Measurements from ENCODE around the gene KNOP1.

KNOP1 gene

DNA sequence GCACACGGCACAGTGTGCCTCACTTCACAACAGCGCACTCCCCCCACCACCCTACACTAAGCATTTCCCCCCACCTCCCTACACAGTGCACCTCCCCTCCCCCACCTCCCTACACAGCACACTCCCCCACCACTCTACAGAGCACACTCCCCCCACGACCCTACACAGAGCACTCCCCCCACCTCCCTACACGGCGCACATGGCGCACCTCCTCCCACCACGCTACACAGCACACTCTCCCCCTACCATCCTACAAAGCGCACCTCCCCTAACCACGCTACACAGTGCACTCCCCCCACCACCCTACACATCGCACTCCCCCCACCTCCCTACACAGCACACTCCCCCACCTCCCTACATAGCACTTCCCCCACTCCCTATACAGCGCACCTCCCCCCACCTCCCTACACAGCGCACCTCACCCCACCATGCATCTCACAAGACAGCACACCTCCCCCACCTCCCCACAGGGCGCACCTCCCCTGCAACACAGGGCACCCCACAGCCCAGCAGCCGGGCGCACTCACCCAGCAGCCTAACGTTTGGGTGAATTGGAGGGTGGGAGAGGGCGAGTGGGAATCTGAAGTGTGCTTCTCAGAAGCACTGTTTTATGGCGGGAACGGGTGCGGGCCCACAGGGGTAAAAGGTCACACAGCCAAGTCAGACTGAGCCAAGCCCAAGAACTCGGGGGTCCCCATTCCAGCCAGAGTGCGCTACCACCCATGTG is 10.3 kb downstream of the KNOP1 start:
- no peak for DNase-seq (ENCODE audit: low read depth in 2 of 2)

- no peak for DNase-seq (ENCODE audit: low read depth in 2 of 2)
These were observed 11.2 kb downstream of the KNOP1 start for GRCh38 chr16:19706846-19707245.

GRCh38 chr16:19705843-19706242 is 12.2 kb downstream of the KNOP1 start:
- DNase-seq (ENCODE audit: low read depth in 2 of 2), result no peak

DNA sequence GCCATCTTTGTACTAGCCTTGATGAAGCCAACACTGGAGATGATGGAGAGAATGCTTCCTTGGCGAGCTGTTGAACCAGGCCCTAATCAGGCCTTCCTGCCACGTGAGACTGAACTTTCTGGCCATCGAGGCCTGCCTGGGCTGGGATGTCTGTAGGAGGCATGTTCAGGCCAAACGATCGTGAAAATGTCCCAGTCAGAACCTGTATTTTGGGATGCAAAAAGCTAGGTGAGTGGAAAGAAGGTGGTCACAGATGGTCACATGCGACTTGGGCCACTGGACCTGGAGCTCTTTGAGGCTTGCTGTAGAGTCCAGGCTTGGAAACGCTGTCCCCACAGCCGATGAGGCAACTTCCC is 12.9 kb downstream of the KNOP1 start:
- no peak for DNase-seq (ENCODE audit: low read depth in 2 of 2)

- DNase-seq (ENCODE audit: low read depth in 2 of 2), result no peak
These were observed 13.5 kb downstream of the KNOP1 start for GRCh38 chr16:19704321-19705145.

- DNase-seq (ENCODE audit: low read depth in 2 of 2), result no peak
These were observed 14.7 kb downstream of the KNOP1 start for GRCh38 chr16:19703172-19703889.

- no peak for DNase-seq (ENCODE audit: low read depth in 2 of 2)
These were observed 16.9 kb downstream of the KNOP1 start for GRCh38 chr16:19701091-19701490.

DNA sequence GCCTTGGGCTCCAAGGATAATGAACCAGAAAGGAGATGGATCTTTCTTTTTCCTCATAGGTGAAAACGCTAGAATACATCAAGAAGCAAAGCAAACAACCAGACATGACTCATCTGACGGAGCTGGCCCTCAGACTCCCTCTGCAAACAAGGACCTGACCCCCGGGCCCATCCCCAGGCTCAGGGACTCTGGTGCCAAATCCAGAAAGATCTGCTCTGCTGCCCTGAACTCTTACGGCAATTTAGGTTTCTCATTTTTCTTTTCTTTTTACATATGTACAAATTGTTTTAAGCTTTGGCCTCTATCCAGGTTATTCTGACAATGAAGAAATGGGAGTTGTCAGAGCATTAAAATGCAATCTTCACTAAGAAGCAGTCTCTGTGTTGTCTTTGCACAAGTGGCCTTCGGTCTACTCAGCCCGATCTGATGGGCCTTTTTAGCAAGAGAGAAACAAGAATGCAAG is 17.7 kb downstream of the KNOP1 start:
- DNase-seq (ENCODE audit: low read depth in 2 of 2), result no peak

- DNase-seq (ENCODE audit: low read depth in 2 of 2), result no peak
These were observed 18.6 kb downstream of the KNOP1 start for GRCh38 chr16:19699472-19699871.

DNA sequence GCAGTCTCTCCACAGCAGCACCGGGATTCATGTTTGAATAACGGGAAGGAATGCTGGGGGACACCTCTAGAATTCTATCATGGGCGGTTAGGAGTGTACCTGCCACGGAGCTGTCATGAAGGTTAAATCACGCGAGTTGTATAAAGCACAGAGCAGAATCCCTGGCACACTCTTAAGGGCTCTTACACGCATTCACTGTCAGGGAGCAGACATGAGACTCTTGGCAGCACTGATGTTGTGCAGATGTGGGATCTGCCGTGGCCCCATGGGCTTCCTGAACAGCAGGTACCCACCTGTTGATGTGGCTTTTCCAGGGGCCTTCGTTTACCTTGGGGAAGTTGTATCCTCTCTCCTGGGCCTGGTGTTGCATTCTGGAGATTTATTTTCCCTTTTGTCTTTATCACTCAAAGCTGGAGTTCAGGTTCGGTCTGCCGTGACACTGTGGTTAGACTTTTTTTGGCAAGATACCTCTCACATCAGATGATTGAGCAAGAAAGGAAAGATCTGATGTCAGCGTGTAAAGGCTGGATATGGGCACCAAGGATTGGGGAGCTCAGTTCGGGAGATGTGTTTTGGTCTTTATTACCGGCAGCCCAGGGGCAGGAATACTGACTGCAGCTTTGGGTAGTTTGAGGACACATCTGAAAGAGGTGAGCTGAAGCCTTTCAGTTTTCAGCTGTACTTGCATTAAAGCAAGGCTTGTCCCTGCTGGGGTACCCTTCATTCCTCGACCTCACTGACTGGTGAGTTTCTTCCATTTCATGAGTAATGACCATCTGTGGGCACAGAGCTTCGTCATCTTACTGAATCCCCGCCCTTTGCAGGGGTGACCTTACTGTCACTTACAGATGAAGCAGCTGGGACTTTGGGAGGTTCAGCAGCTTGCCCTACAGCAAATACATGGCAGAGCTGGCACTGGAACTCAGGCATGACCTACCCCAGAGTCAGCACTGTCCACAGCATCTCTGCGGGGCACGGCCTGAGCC is 19.3 kb downstream of the KNOP1 start:
- no peak for DNase-seq (ENCODE audit: low read depth in 2 of 2)

DNA sequence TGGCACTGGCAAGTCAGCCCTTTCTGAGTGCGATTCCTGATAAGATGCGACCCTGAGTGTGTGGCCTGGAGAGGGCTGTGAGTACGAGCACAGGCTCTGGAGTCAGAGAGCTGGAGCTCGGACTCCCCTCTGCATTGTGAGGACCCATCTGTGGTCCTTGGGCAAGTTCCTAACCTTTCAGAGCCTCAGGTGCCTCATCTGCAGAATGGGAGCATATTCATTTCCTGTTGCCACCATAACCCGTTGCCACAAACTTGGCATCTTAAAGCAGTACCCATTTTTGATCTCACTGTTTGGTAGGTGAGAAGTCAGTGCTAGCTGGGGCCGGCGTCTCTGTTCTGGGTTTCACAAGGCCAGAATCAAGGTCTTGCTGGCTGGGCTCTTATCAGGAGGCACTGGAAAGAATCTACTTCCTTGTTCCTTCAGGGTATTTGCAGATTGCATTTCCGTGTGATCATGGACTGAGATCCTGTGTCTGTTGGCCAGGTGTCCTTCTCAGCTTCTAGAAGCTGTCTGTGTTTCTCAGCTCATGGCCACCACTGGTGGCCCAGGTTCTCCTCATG is 20.2 kb downstream of the KNOP1 start:
- no peak for DNase-seq (ENCODE audit: low read depth in 2 of 2)

DNA sequence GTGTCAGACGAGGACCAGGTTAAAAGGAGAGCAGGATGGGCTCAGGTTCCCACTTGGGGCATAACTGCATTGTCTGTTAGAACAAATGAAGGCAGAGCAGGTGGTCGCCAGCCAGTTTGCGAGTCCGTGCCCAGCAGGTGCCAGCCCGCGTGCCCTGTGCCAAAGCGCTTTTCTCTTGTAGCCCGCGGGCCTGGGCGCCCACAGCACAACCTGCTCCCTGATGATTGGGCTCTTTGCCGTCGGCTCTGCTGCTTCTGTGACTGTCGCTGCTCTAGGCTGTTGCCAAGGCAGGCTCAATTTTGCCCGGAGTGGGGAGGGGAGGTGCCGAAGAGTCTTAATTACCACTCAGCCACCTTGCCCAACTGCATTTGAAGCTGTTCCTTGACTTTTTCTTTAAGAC is 21.1 kb downstream of the KNOP1 start:
- DNase-seq (ENCODE audit: low read depth in 2 of 2), result no peak

DNA sequence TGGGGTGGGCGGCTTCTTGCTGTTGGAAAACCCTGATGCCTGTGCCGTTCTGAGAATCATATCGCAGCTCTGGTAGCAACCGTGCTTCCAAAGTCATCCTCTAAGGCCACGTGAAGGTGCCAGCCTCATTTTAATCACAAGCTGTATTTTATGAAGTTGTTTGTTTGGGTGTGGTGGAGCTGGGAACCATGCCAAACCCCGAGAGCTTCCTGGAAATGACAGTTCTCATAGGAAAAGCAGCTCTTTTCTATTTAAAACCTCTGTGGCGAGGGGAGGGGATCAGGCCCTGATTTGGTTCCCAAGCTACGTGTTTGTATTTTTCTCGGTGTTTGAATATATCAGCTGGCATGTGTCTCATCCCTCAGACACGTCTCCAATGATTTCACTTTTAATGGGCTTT is 21.7 kb downstream of the KNOP1 start:
- no peak for DNase-seq (ENCODE audit: low read depth in 2 of 2)

DNA sequence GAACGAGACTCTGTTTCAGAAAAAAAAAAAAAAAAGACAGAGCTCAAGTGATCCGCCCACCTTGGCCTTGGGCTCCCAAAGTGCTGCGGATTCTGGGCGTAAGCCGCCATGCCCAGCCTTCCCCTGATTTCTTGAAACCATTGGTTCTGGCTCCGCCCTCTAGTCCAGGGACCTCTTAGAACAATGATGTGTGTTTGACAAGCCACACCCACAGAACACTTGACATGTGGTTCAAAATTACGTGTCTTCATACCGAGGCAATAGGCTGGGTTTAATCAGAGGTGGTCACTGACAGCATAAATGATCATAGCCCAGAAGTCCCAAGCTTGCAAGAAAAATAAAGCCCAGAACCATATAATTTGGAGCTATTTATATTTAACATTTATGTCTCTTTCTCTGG is 23.0 kb downstream of the KNOP1 start:
- no peak for DNase-seq (ENCODE audit: low read depth in 2 of 2)

- DNase-seq (ENCODE audit: low read depth in 2 of 2), result no peak
These were observed 26.8 kb downstream of the KNOP1 start for GRCh38 chr16:19691161-19691711.

GRCh38 chr16:19690196-19690595 is 27.8 kb downstream of the KNOP1 start:
- DNase-seq (ENCODE audit: low read depth in 2 of 2), result no peak

GRCh38 chr16:19689342-19689741 is 28.7 kb downstream of the KNOP1 start:
- no peak for DNase-seq (ENCODE audit: low read depth in 2 of 2)

DNA sequence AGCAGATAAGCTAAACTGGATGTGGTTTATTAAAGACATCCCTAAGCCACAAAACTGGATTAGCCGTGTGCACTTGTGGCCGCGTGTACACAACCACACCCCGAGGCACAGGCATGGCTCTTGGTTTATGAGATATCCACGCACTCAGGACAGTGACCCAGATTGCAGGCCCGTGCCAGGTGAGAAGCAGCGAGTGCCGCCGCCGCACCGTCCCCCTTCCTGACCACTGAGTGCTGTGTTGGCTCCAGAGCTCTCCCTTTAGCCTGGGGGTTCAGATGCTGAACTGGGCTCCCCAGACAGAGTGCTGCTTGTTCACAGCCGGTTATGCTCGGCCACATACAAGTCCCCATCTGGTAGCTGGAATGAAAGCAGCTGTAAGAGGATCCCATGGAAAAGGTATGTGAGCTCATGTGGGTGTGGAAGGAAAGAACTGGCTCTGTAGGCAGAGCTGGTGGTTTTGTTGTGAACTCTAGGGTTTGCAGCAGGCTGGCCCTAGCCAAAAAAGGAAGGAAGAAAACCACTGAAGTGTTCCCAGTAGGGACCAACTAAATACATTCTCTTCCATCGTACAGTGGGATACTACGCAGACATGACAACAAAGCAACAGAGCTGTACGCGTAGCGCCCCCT is 29.5 kb downstream of the KNOP1 start:
- no peak for DNase-seq (ENCODE audit: low read depth in 2 of 2)

GRCh38 chr16:19687279-19687678 is 30.7 kb downstream of the KNOP1 start:
- no peak for DNase-seq (ENCODE audit: low read depth in 2 of 2)

DNA sequence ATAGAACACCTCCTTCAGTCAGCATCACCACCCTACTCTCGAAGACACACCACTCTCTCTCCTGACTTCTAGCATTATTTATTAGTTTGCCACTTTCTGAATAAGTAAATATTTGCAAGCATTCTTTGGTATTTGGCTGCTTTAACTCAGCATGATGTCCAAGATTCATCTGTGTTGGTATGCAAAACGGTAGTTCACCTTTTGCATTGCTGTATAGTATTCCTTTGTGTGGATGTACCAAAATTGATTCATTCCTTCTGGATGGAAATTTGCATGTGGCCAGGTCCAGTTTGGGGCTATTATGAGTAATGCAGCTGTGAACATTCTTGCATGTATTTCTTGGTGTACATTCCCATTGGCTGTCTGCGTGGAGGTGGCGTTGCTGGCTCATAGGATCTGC is 32.9 kb downstream of the KNOP1 start:
- no peak for DNase-seq (ENCODE audit: low read depth in 2 of 2)
